ENCODE results near the gene NFKB2.

DNA sequence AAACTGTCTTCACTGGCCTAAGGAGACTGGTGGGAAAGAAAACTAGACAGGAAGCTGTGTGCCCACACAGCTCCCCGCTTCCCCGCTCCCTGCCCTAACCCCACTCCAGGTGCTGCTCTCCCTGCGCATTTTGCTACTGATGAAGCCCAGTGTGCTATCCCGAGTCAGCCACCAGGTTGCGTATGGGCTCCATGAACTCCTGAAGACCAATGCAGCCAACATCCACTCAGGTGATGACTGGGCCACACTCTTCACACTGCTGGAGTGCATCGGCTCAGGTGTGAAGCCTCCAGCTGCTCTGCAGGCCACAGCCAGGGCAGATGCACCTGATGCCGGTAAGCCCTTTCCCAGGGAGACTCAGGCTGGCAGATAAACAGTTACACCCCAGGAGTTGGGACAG is 20.3 kb upstream of the NFKB2 start:
- TF ChIP-seq, protein P1, sequence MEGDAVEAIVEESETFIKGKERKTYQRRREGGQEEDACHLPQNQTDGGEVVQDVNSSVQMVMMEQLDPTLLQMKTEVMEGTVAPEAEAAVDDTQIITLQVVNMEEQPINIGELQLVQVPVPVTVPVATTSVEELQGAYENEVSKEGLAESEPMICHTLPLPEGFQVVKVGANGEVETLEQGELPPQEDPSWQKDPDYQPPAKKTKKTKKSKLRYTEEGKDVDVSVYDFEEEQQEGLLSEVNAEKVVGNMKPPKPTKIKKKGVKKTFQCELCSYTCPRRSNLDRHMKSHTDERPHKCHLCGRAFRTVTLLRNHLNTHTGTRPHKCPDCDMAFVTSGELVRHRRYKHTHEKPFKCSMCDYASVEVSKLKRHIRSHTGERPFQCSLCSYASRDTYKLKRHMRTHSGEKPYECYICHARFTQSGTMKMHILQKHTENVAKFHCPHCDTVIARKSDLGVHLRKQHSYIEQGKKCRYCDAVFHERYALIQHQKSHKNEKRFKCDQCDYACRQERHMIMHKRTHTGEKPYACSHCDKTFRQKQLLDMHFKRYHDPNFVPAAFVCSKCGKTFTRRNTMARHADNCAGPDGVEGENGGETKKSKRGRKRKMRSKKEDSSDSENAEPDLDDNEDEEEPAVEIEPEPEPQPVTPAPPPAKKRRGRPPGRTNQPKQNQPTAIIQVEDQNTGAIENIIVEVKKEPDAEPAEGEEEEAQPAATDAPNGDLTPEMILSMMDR (IDR thresholded peaks at IDR 0.05 in 8 of 11, conservative IDR thresholded peaks at IDR 0.05 in 3 of 11), result no peak
- TF ChIP-seq POLR2A (IDR thresholded peaks at IDR 0.05) (no peak), POLR2AphosphoS5 (IDR thresholded peaks at IDR 0.05) (no peak)

Measured in spleen (tissue), 7 donors.